H1 (cell line): Measurements from ENCODE around the gene MPP4. TPM values are rescaled to one million over a fixed set of nuclear protein-coding genes. Genes with fewer than 3 reads are reported as not detected.

ENCODE experiments used
- EP300 ChIP-seq, 2 experiments: IDR thresholded peaks; 1 replicate in 1 of 2; 2 replicates in 1 of 2; pipeline ENCODE4 v1.6.1; 2011 to 2012; ENCODE audit warnings: low read depth in 2 of 2, low read length in 2 of 2, mild to moderate bottlenecking in 2 of 2, borderline replicate concordance in 1 of 2, inconsistent platforms in 1 of 2, moderate library complexity in 1 of 2
- SAP30 ChIP-seq: fragments of 300-600 bp; sonication (generic); IDR thresholded peaks from 2 replicates; pipeline ENCODE4 v1.7.1; 2012; ENCODE audit warnings: low read length, moderate library complexity, mild to moderate bottlenecking, inconsistent platforms; ENCODE audit not compliant: insufficient read depth, insufficient replicate concordance
- SP4 ChIP-seq: IDR thresholded peaks from 2 replicates; pipeline ENCODE4 v1.6.1; 2012; ENCODE audit warnings: low read length, inconsistent platforms
- polyA plus RNA-seq, 7 experiments: library from polyadenylated mRNA; depleted of rRNA in 3 of 7; stranded (reverse) in 5 of 7; unstranded in 2 of 7; fragments of >200 nt in 5 of 7; fragments of 200-250 nt in 2 of 7; gene quantifications; 1 replicate in 5 of 7; 2 replicates in 1 of 7; 4 replicates in 1 of 7; pipeline versions ENCODE4 v1.2.1 to v1.2.3, GENCODE V29; 2011 to 2013; ENCODE audit warnings: missing spikeins in 2 of 7, mixed read lengths in 2 of 7
- total RNA-seq: library from RNA; stranded (reverse); fragmentation: NEBNext Ultra II Directional; extraction: Animal tissue kit (Norgen Biotek cat#: 25700); gene quantifications from 2 replicates; pipeline ENCODE4 v1.2.1, GENCODE V29; 2021
- TF ChIP-seq, protein P1 (sequence below): fragments of 300-600 bp; sonication (generic); IDR thresholded peaks from 2 replicates; pipeline ENCODE4 v1.7.1; 2012; ENCODE audit warnings: low read length, moderate library complexity, mild to moderate bottlenecking, inconsistent platforms; ENCODE audit not compliant: insufficient replicate concordance

The MPP4 gene
- total and polyA plus RNA-seq, 2 of the 8 experiments (the other 6 are each of a cell fraction or from before 2014, with no cell fraction given): not detected

GRCh38 chr2:201701646-201702045, 3.2 kb upstream of the MPP4 start (continued):
- TF ChIP-seq, protein P1, sequence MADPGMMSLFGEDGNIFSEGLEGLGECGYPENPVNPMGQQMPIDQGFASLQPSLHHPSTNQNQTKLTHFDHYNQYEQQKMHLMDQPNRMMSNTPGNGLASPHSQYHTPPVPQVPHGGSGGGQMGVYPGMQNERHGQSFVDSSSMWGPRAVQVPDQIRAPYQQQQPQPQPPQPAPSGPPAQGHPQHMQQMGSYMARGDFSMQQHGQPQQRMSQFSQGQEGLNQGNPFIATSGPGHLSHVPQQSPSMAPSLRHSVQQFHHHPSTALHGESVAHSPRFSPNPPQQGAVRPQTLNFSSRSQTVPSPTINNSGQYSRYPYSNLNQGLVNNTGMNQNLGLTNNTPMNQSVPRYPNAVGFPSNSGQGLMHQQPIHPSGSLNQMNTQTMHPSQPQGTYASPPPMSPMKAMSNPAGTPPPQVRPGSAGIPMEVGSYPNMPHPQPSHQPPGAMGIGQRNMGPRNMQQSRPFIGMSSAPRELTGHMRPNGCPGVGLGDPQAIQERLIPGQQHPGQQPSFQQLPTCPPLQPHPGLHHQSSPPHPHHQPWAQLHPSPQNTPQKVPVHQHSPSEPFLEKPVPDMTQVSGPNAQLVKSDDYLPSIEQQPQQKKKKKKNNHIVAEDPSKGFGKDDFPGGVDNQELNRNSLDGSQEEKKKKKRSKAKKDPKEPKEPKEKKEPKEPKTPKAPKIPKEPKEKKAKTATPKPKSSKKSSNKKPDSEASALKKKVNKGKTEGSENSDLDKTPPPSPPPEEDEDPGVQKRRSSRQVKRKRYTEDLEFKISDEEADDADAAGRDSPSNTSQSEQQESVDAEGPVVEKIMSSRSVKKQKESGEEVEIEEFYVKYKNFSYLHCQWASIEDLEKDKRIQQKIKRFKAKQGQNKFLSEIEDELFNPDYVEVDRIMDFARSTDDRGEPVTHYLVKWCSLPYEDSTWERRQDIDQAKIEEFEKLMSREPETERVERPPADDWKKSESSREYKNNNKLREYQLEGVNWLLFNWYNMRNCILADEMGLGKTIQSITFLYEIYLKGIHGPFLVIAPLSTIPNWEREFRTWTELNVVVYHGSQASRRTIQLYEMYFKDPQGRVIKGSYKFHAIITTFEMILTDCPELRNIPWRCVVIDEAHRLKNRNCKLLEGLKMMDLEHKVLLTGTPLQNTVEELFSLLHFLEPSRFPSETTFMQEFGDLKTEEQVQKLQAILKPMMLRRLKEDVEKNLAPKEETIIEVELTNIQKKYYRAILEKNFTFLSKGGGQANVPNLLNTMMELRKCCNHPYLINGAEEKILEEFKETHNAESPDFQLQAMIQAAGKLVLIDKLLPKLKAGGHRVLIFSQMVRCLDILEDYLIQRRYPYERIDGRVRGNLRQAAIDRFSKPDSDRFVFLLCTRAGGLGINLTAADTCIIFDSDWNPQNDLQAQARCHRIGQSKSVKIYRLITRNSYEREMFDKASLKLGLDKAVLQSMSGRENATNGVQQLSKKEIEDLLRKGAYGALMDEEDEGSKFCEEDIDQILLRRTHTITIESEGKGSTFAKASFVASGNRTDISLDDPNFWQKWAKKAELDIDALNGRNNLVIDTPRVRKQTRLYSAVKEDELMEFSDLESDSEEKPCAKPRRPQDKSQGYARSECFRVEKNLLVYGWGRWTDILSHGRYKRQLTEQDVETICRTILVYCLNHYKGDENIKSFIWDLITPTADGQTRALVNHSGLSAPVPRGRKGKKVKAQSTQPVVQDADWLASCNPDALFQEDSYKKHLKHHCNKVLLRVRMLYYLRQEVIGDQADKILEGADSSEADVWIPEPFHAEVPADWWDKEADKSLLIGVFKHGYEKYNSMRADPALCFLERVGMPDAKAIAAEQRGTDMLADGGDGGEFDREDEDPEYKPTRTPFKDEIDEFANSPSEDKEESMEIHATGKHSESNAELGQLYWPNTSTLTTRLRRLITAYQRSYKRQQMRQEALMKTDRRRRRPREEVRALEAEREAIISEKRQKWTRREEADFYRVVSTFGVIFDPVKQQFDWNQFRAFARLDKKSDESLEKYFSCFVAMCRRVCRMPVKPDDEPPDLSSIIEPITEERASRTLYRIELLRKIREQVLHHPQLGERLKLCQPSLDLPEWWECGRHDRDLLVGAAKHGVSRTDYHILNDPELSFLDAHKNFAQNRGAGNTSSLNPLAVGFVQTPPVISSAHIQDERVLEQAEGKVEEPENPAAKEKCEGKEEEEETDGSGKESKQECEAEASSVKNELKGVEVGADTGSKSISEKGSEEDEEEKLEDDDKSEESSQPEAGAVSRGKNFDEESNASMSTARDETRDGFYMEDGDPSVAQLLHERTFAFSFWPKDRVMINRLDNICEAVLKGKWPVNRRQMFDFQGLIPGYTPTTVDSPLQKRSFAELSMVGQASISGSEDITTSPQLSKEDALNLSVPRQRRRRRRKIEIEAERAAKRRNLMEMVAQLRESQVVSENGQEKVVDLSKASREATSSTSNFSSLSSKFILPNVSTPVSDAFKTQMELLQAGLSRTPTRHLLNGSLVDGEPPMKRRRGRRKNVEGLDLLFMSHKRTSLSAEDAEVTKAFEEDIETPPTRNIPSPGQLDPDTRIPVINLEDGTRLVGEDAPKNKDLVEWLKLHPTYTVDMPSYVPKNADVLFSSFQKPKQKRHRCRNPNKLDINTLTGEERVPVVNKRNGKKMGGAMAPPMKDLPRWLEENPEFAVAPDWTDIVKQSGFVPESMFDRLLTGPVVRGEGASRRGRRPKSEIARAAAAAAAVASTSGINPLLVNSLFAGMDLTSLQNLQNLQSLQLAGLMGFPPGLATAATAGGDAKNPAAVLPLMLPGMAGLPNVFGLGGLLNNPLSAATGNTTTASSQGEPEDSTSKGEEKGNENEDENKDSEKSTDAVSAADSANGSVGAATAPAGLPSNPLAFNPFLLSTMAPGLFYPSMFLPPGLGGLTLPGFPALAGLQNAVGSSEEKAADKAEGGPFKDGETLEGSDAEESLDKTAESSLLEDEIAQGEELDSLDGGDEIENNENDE: no peak
- TF ChIP-seq SP4: no peak
- no peak for TF ChIP-seq SAP30
- no peak for TF ChIP-seq EP300 (IDR thresholded peaks at IDR 0.05; ENCODE audit: borderline replicate concordance in 1 of 2, low read depth in 2 of 2, low read length in 2 of 2)
